HG03575 (cell line): ENCODE measurements around the gene SPNS1.
"Not testable (repeated sequence)": the region's sequence is repeated elsewhere in the genome, so short reads cannot be mapped to it uniquely, and the experiment has no call there.

Experiments used
- ATAC-seq: cut with Tn5 transposase; IDR thresholded peaks from one replicate; pipeline ENCODE4 v1.9.1; 2021; ENCODE audit not compliant: unreplicated experiment, insufficient number of reproducible peaks, low FRiP score; ENCODE audit errors: extremely low read depth

SPNS1 gene

DNA sequence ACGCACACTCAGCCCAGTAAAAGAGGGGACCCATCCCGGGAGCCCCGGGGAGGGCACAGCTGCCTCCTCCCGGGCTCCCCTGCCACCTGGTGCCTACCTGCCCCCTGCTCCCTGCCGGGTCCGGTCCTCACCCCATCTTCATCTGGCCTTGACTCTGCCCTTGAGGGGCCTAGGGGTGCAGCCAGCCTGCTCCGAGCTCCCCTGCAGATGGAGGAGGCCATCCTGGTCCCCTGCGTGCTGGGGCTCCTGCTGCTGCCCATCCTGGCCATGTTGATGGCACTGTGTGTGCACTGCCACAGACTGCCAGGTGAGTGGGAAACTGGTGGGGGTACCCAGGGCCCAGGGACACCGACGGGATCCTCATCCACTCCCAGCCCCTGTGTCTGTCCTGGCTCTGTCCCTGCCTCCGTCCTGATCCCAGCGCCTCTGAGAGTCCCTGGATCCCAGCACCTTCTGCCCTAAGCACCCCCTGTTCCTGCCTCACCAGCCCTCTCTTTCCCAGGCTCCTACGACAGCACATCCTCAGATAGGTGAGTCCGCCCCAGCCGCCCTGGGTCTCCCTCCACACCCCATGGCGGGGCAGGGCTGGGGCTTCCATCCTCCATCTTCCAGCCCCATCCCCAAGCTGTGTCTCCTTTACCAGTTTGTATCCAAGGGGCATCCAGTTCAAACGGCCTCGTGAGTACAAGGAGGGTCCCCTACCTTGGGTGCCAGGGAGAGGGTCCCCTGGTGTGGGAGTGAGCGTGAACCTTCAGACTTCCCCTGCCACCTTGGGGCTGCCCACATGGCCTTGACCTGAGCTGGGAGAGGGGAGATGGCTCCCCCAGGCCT is 10.8 kb downstream of the SPNS1 start:
- no peak for ATAC-seq

DNA sequence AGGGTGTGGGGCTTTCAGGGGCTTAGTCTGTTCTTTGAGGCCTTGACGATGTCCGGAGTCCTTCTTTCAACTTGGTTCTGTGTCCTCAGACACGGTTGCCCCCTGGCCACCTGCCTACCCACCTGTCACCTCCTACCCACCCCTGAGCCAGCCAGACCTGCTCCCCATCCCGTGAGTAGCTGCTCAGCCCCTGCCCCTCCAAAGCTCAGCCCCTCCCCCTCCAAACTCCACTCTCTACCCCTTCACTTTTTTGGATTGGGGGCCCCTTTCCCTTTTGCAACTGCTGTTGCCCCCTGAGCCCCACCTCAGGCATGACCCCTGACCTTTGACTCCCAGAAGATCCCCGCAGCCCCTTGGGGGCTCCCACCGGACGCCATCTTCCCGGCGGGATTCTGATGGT is 11.5 kb downstream of the SPNS1 start:
- ATAC-seq = no peak

DNA sequence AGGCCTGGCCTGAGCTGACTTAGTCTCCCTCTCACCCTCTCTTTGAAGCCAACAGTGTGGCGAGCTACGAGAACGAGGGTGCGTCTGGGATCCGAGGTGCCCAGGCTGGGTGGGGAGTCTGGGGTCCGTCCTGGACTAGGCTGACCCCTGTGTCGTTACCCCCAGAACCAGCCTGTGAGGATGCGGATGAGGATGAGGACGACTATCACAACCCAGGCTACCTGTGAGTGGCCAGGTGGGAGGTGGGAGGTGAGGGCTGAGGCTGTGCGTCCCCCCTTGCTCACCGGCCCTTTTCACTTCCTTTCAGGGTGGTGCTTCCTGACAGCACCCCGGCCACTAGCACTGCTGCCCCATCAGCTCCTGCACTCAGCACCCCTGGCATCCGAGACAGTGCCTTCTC is 11.9 kb downstream of the SPNS1 start:
- ATAC-seq = no peak

DNA sequence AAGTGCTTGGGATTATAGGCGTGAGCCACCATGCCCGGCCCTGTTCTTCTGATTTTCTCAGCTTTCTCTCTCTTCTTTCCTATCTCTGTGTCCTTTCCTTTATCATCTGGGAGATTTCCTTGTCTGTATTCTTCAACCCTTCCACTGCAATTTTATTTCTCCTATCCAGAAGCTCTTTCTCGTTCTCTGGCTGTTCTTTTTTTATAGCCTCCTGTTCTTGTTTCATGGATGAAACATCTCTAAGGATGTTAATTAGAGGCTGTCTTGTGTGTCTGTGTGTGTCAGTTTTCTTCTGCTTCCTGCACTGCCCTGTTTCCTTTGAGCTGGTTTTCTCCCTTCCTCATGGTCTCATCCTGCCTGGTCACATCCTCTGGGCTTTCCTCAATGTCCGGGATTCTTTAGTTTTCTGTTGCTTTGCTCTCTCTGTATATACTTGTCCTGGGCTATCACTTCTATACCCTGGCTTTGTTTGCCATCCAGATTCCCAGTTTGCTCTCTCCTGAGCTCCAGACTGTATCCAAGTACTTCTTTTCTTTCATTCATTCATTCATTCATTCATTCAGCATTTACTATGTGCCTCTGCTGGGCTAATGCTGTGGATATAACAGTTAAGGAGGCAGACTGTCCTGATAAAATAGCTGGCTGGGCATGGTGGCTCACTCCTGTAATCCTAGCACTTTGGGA is 12.7 kb downstream of the SPNS1 start:
- ATAC-seq = no peak

DNA sequence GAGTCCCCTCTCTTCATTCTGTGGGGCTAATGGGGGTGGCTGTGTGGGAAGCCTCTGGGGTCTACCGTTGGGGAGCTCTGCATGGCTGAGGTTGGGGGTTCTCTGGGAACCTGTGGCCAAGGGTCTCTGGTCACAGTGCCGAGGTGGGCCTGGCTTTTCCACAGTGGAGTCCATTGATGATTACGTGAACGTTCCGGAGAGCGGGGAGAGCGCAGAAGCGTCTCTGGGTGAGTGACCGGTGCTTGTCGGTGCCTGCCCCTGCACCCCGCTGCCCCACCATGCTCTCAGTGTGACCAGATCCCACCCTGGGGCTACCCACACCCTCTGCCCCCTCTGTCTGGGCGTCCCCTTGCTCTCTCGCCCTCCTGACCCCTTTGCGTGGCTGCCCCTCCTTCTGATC is 14.8 kb downstream of the SPNS1 start:
- no peak for ATAC-seq

DNA sequence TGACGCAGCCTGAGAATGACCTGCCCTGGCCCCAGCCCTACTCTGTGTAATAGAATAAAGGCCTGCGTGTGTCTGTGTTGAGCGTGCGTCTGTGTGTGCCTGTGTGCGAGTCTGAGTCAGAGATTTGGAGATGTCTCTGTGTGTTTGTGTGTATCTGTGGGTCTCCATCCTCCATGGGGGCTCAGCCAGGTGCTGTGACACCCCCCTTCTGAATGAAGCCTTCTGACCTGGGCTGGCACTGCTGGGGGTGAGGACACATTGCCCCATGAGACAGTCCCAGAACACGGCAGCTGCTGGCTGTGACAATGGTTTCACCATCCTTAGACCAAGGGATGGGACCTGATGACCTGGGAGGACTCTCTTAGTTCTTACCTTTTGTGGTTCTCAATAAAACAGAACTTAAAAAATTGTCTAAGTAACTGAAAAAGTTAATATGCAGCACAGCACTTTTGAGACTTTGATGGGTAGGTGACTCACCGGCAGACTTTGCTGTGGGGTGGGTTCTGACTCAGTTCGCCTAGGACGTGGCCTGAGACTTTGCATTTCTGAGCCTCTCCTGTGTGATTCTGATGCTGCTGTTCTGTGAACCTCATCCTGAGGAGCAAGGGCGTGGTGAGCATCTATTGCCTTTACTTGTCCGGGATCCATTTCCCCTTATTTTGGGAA is 15.9 kb downstream of the SPNS1 start:
- no peak for ATAC-seq

DNA sequence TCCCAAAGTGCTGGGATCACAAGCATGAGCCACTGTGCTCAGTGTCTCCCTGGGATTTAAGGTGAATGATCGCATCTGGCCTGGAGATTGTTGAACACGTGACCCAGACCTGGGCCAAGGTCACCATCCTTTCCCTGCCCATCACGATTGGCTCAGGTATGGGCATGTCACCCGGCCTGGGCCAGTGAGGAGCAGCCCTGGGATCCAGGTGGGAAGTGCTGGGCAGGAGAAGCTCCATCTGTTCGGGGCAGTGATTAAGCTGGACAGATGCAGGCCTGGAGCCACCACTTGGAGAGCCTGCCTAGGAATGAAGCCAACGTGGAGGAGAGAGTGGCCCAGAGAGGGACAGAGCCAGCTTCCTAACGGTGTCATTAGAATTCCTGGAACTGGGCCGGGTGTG is 17.1 kb downstream of the SPNS1 start:
- ATAC-seq = no peak

DNA sequence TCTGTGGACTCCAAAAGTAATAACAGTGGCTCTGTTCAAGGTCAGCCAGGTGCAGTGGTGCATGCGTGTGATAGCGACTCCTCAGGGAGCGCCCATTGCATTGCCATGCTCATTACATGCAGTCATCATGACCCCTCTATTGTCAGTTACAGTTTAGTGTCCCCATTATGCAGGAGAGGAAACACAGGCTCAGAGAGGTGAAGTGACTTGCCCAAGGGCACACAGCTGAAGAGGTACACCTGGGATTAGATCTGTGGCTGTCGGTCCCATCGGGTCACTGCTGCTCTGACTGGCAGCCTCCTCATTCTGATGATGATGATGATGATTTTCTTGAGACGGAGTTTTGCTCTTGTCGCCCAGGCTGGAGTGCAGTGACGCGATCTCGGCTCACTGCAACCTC is 17.9 kb downstream of the SPNS1 start:
- ATAC-seq = no peak

DNA sequence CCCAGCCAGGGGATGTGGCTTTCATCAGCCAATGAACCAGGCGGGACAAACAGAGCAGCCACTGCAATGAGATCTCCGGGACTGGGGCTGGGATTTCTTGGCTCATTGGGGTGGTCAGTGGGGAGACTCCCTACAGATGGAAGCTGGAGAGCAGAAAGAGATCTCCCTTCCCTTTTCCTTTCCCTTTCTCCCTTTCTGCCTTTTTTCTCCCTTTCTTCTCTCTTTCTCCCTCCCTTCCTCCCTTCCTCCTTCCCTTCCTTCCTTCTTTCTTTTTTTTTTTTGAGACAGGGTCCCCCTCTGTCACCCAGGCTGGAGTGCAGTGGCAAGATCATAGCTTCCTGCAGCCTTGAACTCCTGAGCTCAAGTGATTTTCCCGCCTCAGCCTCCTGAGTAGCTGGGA is 24.3 kb downstream of the SPNS1 start:
- no peak for ATAC-seq

DNA sequence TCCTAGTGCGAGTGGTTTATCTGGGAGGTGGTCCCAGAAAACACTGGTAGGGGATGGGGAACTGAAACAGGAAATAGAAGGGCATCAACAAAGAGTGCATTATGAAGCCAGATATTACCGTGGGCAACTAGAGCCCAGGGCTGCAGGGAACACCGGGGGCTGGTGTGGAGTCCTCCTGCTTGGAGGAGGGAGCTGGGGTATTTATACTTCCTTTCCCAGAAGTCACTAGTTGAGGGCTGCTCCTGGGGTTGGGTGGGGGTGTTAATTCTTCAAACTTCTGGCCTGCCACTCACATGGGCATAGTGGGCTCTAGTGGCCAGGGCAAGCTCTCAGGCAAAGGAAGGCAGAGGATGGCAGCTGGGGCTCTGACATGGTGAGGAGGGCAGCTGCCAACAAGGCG is 25.0 kb downstream of the SPNS1 start:
- ATAC-seq = no peak

DNA sequence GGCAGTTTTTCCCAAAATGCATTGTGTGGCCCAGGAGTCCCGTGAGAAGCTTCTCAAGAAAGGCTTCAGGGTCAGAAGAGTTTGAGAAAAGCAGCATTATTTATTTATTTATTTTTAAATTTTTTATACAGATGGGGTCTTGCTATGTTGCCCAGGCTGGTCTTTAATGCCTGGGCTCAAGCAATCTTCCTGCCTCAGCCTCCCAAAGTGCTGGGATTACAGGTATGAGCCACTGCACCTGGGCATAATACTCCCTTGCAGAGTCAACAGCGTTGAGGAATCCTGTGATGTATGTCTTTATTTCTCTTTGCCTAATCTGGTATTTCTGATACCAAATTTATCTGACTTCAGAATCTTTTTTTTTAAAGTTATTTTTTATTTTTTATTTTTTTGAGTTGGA is 25.4 kb downstream of the SPNS1 start:
- no peak for ATAC-seq

DNA sequence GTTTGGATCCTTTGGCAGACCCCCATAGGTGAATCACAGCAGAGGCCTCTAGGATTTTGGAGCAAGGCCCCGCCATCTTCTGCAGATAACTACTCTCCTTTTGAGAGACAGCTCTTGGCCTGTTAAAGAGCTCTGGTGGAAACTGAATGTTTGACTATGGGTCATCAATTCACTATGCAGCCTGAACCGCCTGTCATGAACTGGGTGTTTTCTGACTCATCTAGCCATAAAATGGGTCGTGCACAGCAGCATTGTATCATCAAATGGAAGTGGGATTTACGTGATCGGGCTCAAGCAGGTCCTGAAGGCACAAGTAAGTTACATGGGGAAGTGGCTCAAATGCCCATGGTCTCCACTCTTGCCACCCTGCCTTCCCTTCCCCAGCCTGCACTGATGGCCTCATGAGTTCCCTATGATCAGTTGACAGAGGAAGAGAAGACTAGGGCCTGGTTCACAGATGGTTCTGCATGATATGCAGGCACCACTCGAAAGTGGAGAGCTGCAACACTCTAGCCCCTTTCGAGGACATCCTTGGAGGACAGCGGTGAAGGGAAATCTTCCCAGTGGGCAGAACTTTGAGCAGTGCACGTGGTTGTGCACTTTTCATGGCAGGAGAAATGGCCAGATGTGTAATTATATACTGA is 30.0 kb downstream of the SPNS1 start:
- ATAC-seq = not testable (repeated sequence)

DNA sequence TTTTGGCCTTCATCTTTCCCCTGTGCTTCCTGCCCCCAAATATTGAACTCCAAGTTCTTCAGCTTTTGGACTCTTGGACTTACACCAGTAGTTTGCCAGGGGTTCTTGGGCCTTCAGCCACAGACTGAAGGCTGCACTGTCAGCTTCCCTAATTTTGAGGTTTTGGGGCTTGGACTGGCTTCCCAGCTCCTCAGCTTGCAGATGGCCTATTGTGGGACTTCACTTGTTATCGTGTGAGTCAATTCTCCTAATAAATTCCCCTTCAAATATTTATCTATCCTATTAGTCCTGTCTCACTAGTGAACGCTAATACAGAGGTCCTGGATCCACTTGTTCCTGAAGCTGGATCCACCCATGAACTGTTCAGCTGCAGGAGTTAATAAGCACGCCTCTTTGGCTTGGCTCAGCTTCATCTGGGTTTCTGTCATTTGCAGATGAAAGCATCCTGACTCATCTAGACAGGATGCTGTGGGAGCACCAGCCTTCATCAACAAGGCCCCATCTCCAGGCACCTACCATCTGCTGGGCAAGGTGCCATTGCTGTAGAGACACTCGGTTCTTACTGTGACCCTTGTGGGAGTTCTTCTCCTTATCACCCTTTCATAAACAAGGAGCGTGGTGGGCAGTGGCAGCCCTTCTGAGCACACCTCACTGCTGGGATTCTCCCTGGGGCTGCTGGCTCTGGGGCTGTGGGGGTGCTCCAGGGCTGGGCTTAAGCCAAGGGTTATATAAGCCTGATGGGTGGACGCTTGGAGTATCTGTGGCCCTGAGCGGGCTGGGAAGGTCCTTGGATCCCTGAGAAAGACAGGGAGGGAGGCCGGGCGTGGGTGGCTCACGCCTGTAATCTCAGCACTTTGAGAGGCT is 33.4 kb downstream of the SPNS1 start:
- ATAC-seq = no peak

DNA sequence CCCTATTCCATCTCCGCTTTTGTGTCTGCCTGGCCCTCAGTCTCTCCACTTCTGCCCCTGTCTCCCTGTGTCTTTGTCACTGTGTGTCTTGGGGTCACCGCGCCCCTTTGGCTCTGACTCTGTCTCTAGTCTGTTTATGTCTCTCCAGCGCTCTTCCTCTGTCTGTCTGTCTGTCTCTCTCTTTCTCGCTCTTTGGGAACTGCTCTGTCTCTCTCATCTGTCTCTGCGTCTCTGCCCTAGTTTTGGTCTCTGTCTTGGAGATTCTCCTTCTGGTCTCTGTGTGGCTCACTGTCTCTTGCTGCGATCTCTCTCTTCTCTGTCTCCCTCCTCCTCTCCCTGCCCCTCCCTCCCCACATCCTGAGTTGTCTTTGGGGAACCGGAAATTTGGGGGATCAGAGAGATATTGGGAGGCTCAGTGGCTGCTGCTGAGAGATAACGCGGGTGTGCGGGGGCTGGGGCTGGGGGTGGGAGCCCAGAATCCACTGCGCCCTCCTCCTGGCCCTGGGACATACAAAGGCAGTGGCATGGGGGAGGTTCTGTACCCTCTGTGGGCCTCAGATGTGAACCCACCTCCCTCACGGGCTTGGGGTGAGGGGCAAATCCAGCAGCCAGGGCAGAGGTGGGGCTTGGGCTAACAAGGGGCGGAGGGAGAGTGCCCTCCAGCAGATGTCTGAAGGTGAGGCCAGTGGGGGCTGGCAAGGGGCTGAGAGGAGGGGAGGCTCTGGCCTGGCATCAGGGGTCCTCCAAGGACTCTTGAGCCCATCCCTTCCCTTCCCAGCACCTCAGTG is 34.7 kb downstream of the SPNS1 start:
- no peak for ATAC-seq

DNA sequence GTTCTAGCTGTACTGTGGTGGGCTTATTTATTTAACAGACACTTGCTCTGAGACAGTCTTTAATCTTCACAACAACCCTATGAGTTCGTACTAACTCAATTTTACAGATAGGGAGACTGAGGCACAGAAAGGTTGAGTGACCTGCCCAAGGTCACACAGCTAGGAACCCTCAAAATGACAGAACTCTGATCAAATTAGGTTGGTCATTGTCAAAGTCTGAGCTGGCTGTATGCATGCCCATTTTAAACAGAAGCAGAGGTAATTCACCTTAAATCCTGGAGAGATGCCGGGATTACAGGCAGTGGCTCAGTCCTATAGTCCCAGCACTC is 35.2 kb downstream of the SPNS1 start:
- ATAC-seq = no peak

DNA sequence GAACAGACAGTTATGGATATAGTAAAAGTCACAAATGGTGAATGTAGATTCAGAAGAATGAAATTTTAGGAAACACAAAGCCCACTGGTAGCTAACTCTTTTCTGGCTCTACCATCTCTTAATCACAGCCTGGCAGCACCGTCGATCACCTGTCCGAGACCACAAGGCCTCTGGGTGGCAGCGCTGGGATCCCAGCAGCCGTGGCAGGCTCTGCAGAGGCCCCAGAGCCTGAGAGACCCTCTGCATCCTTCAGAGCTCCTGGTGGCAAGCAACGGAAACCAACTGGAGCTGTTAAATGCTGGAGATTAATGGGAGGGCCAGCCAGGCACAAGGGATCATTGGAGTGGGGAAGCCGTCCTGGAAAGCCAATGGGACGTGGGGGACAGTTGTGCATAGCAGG is 36.5 kb downstream of the SPNS1 start:
- no peak for ATAC-seq

DNA sequence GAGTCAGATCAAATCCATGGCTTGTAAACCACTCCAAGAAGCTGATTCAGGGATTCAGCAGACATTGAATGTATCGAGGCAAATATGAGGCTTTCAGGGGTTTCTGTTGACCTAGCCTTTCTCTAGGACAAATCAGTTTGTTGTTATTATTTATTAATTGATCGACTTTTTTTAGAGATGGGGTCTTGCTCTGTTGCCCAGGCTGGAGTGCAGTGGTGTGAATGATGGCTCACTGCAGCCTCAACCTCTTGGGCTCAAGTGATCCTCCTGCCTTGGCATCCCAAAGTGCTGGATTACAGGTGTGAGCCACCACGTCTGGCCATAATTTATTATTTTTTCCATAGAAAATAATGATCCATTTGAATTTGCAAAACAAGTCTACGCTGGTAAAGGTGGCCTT is 37.3 kb downstream of the SPNS1 start:
- ATAC-seq = no peak

DNA sequence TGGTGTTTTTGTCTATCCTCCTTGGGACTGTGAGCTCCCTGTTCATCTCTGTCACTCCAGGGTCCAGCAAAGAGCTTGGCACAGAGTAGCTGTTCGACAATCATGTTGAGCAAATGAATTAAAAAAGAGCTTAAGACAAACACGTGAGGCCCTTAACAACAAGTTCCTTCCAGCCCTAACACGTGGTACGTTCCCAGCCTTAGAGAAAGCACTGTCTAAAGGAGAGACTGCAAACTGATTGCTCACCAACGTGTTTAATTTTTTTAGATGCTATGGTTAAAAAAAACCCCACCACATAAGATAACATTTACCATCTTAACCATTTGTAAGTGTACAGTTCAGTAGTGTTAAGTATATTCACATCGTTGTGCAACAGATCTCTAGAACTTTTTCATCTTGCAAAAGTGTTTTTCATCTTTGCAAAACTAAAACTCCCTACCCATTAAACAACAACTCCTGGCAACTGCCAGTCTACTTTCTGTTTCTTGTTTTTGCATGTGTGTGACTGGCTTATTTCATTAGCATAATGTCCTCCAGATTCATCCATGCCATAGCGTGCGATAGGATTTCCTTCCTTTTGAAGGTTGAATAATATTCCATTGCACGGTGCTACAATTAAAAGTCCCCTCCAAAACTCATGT is 38.5 kb downstream of the SPNS1 start:
- no peak for ATAC-seq
